ENCODE data around the gene WDR90. TPM values are rescaled to one million over a fixed set of nuclear protein-coding genes. Genes with fewer than 3 reads are reported as not detected.

The WDR90 gene
- polyA plus RNA-seq, 3 donors, result 0.13 to 16.5 (median 1.1) TPM

- peaks cover 18 to 25% of the 10 kb centered on the region in 2 donors for H3K4me1 ChIP-seq (ENCODE audit: control insufficient read depth in 1 of 2, insufficient read depth in 2 of 2, low read length in 2 of 2)
- no peaks in the 10 kb centered on the region for H3K9me3 ChIP-seq (replicated peaks in 1 of 2; ENCODE audit: control insufficient read depth in 1 of 2, insufficient read depth in 1 of 2, low read length in 2 of 2)
- Mint-ChIP-seq H3K27me3 (ENCODE audit: low read depth in 3 of 3) (peaks cover 20 to 32% (median 23%) of the 10 kb centered on the region in 3 donors), H3K4me3 (no peak overlapping the region), H3K36me3 (peaks cover 30 to 47% of the 10 kb centered on the region in 2 donors), H3K27ac (no peak overlapping the region), H3K4me1 (peaks cover 15% of the 10 kb centered on the region), H3K9me3 (peaks cover 0 to 5% (median 0%) of the 10 kb centered on the region in 7 donors)
- peaks cover 3 to 30% of the 10 kb centered on the region in 2 donors for H3K27me3 ChIP-seq (ENCODE audit: control insufficient read depth in 2 of 2, insufficient read depth in 2 of 2, low read length in 2 of 2)
- H2AFZ ChIP-seq (ENCODE audit: insufficient read depth, low read depth, low read length, poor library complexity, severe bottlenecking), result no peak overlapping the region
- no peak overlapping the region for H3K9ac ChIP-seq (ENCODE audit: insufficient read depth, low read length, poor library complexity, severe bottlenecking)
- H3K27ac ChIP-seq (ENCODE audit: low read depth in 1 of 2, low read length in 2 of 2), result no peak overlapping the region
- WGBS (ENCODE audit: insufficient coverage), result 97% methylated on average over 21 of the region's 21 CpGs
- intact Hi-C loops (cut with micrococcal nuclease), result no loop called here
- no peak for DNase-seq
- H3K36me3 ChIP-seq (replicated peaks in 1 of 2; ENCODE audit: control insufficient read depth in 1 of 2, insufficient read depth in 2 of 2, low read length in 2 of 2), result peaks cover 48 to 50% of the 10 kb centered on the region in 2 donors
- H3K4me2 ChIP-seq (replicated peaks; ENCODE audit: extremely low read depth, low read length, poor library complexity, severe bottlenecking), result no peak overlapping the region
- no peak overlapping the region for H3K4me3 ChIP-seq (replicated peaks in 1 of 3; ENCODE audit: low read depth in 2 of 3, low read length in 3 of 3)
- peaks cover 60% of the 10 kb centered on the region for H4K20me1 ChIP-seq (ENCODE audit: insufficient read depth, low read length)
- TF ChIP-seq CTCF (IDR thresholded peaks at IDR 0.05), result no peak
- peaks cover 20% of the 10 kb centered on the region for H3K79me2 ChIP-seq (ENCODE audit: insufficient read depth, low read length)
These were observed 23.7 kb downstream of the WDR90 start for GRCh38 chr16:672851-673250.

- H3K36me3 ChIP-seq (replicated peaks in 1 of 2; ENCODE audit: control insufficient read depth in 1 of 2, insufficient read depth in 2 of 2, low read length in 2 of 2), result peaks cover 48 to 50% of the 10 kb centered on the region in 2 donors
- H3K27me3 Mint-ChIP-seq (ENCODE audit: low read depth in 3 of 3), result peaks cover 20 to 37% (median 23%) of the 10 kb centered on the region in 3 donors
- H4K20me1 ChIP-seq (ENCODE audit: insufficient read depth, low read length), result peaks cover 59% of the 10 kb centered on the region
- no peak for TF ChIP-seq CTCF (IDR thresholded peaks at IDR 0.05)
- H3K27ac ChIP-seq (ENCODE audit: low read depth in 1 of 2, low read length in 2 of 2), result no peak overlapping the region
- peaks cover 3 to 30% of the 10 kb centered on the region in 2 donors for H3K27me3 ChIP-seq (ENCODE audit: control insufficient read depth in 2 of 2, insufficient read depth in 2 of 2, low read length in 2 of 2)
- no peak for DNase-seq
- no peak overlapping the region for H3K9ac ChIP-seq (ENCODE audit: insufficient read depth, low read length, poor library complexity, severe bottlenecking)
- H3K79me2 ChIP-seq (ENCODE audit: insufficient read depth, low read length), result peaks cover 16% of the 10 kb centered on the region
- H3K9me3 ChIP-seq (replicated peaks in 1 of 2; ENCODE audit: control insufficient read depth in 1 of 2, insufficient read depth in 1 of 2, low read length in 2 of 2), result no peaks in the 10 kb centered on the region
- H3K9me3 Mint-ChIP-seq, result peaks cover 0 to 5% (median 0%) of the 10 kb centered on the region in 7 donors
- H3K4me1 Mint-ChIP-seq, result peaks cover 15% of the 10 kb centered on the region
- no peak overlapping the region for H3K4me2 ChIP-seq (replicated peaks; ENCODE audit: extremely low read depth, low read length, poor library complexity, severe bottlenecking)
- no peak overlapping the region for H2AFZ ChIP-seq (ENCODE audit: insufficient read depth, low read depth, low read length, poor library complexity, severe bottlenecking)
- peaks cover 16 to 22% of the 10 kb centered on the region in 2 donors for H3K4me1 ChIP-seq (ENCODE audit: control insufficient read depth in 1 of 2, insufficient read depth in 2 of 2, low read length in 2 of 2)
- intact Hi-C loops (cut with micrococcal nuclease), result no loop called here
- no peak overlapping the region for H3K27ac Mint-ChIP-seq
- 93% methylated on average over 17 of the region's 18 CpGs for WGBS (ENCODE audit: insufficient coverage)
- no peak overlapping the region for H3K4me3 Mint-ChIP-seq
- H3K4me3 ChIP-seq (replicated peaks in 1 of 3; ENCODE audit: low read depth in 2 of 3, low read length in 3 of 3), result no peak overlapping the region
- H3K36me3 Mint-ChIP-seq, result peaks cover 30 to 47% of the 10 kb centered on the region in 2 donors
These were observed 24.3 kb downstream of the WDR90 start for GRCh38 chr16:673399-673991.
